ENCODE results near the gene CDH4. TPM values are rescaled to one million over a fixed set of nuclear protein-coding genes. Genes with fewer than 3 reads are reported as not detected.
"Not testable (repeated sequence)": the region's sequence is repeated elsewhere in the genome, so short reads cannot be mapped to it uniquely, and the experiment has no call there.

CDH4 gene
- total and polyA plus RNA-seq, 4 experiments from 2014 or later: 0.39 to 1.1 (median 0.41) TPM; not detected in 1

DNA sequence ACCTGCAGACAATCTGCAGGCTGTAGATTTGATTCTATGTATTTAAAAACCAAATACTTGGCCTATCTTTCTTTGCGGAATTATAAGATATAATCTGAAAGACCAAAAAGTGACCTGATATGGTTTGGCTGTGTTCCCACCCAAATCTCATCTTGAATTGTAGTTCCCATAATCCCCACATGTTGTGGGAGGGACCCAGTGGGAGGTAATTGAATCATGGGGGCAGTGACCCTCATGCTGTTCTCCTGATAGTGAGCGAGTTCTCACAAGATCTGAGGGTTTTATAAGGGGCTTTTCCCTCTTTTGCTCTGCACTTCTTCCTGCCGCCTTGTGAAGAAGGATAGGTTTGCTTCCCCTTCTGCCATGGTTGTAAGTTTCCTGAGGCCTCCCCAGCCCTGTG lies 201.6 kb downstream of the CDH4 start:
- H3K4me3 ChIP-seq (ENCODE audit: low read length in 2 of 2); H3K27me3 Mint-ChIP-seq; H3K36me3 ChIP-seq (ENCODE audit: insufficient read depth, low read length); intact Hi-C loops (cut with micrococcal nuclease); CTCF ChIA-PET (ENCODE audit: partially characterized antibody); H3K27ac Mint-ChIP-seq; H3K27ac ChIP-seq (ENCODE audit: low read depth, low read length); POLR2A ChIA-PET (ENCODE audit: partially characterized antibody); H3K4me1 Mint-ChIP-seq; H3K27me3 ChIP-seq (ENCODE audit: insufficient read depth, low read length); DNase-seq; H3K36me3 Mint-ChIP-seq; H3K9me3 ChIP-seq (ENCODE audit: control insufficient read depth in 1 of 2, low read length in 2 of 2); H3K4me3 Mint-ChIP-seq; H3K4me1 ChIP-seq (ENCODE audit: insufficient read depth, low read length): not testable (repeated sequence)
- peaks cover 0 to 19% (median 1%) of the 10 kb centered on the region in 8 donors for H3K9me3 Mint-ChIP-seq

DNA sequence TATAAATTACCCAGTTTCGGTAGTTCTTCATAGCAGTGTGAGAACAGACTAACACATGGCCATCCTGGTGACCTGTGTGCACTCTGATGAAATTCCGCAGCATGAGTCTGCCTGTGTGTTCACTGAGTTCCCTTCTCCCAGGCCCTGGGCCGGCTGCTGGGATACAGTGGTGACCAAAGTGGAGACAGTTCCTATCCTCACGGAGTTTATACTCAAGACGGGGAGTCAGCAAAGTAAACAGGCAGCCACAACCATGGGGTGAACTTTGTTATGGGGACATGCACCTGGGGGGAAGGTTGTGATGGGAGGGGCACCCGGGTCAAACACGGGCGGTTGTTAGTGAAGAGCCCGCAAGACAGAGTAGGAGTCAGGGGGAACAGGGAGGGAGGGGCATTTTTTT lies 202.0 kb downstream of the CDH4 start:
- H3K36me3 Mint-ChIP-seq: no peaks in the 10 kb centered on the region
- H3K4me1 Mint-ChIP-seq: no peaks in the 10 kb centered on the region

DNA sequence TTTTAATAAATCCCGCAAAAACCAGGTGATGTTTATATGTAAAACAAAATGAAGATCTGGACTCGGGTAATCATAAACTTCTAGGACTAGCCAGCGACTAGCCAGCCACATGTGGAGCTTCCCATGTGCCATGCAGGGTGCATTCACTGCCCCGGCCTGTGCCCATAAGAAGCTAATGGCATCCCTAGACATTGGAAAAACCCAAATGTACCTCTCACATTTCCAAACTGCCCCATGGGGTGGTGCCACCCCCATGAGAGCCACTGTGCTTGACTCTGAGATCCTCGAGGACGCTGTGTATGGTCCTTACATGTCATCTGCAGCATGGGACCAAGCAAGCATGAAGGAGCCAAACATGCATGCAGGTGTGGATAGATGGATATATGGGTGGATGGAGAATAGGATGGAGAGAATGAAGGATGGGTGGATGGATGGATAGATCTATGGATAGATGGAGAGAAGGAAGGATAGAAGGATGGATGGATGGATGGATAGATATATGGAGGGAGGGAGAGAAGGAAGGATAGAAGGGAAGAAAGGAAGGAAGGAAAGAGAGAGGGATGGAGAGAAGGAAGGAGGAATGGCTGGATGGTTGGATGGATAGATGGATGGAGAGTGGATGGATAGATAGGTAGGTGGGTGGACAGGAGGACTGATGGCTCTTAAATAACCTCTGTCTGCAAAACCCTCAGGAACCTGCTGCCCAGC lies 203.6 kb downstream of the CDH4 start:
- POLR2A ChIA-PET (ENCODE audit: partially characterized antibody): no interaction called here
- no peaks in the 10 kb centered on the region for H3K27me3 ChIP-seq (ENCODE audit: insufficient read depth, low read length)
- H3K27ac Mint-ChIP-seq: no peak overlapping the region
- no peaks in the 10 kb centered on the region for H3K36me3 Mint-ChIP-seq
- no peak overlapping the region for H3K27ac ChIP-seq (ENCODE audit: low read depth, low read length)
- no peaks in the 10 kb centered on the region for H3K4me1 ChIP-seq (ENCODE audit: insufficient read depth, low read length)
- H3K9me3 ChIP-seq (ENCODE audit: control insufficient read depth in 1 of 2, low read length in 2 of 2): no peaks in the 10 kb centered on the region
- no peak overlapping the region for H3K4me3 ChIP-seq (ENCODE audit: low read length in 2 of 2)
- no peak for DNase-seq
- peaks cover 0 to 15% (median 1%) of the 10 kb centered on the region in 8 donors for H3K9me3 Mint-ChIP-seq
- no peaks in the 10 kb centered on the region for H3K36me3 ChIP-seq (ENCODE audit: insufficient read depth, low read length)
- intact Hi-C loops (cut with micrococcal nuclease): no loop called here
- H3K27me3 Mint-ChIP-seq: no peaks in the 10 kb centered on the region
- CTCF ChIA-PET (ENCODE audit: partially characterized antibody): no interaction called here
- H3K4me3 Mint-ChIP-seq: peak overlapping the region in 1 of 8 donors; percentile 22
- no peaks in the 10 kb centered on the region for H3K4me1 Mint-ChIP-seq

More for the DNA sequence above, 202.0 kb downstream of the CDH4 start:
- no peaks in the 10 kb centered on the region for H3K9me3 ChIP-seq (ENCODE audit: control insufficient read depth in 1 of 2, low read length in 2 of 2)
- H3K27ac ChIP-seq (ENCODE audit: low read depth, low read length): no peak overlapping the region
- H3K27me3 ChIP-seq (ENCODE audit: insufficient read depth, low read length): no peaks in the 10 kb centered on the region
- no peak overlapping the region for H3K27ac Mint-ChIP-seq
- H3K4me1 ChIP-seq (ENCODE audit: insufficient read depth, low read length): no peaks in the 10 kb centered on the region
- H3K27me3 Mint-ChIP-seq: no peaks in the 10 kb centered on the region
- no peak for DNase-seq
- ChIA-PET CTCF (ENCODE audit: partially characterized antibody) (no interaction called here), POLR2A (ENCODE audit: partially characterized antibody) (no interaction called here)
- H3K4me3 ChIP-seq (ENCODE audit: low read length in 2 of 2): no peak overlapping the region
- H3K9me3 Mint-ChIP-seq: peaks cover 0 to 19% (median 1%) of the 10 kb centered on the region in 8 donors
- no peaks in the 10 kb centered on the region for H3K36me3 ChIP-seq (ENCODE audit: insufficient read depth, low read length)
- no peak overlapping the region for H3K4me3 Mint-ChIP-seq
- intact Hi-C loops (cut with micrococcal nuclease): no loop called here

DNA sequence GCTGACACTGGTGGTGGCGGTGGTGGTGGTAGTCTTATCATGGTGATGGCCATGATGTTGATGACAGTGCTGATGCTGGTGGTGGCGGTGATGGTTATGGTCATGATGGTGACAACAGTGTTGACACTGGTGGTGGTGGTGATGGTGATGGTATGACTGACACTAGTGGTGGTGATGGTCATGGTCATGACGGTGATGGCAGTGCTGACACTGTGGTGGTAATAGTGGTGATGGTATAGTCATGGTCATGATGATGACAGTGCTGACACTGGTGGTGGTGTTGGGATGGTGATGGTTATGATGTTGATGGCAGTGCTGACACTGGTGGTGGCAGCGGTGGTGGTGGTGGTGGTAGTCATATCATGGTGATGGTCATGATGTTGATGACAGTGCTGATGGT lies 205.7 kb downstream of the CDH4 start:
- Mint-ChIP-seq H3K9me3 (peaks cover 0 to 13% (median 3%) of the 10 kb centered on the region in 8 donors), H3K4me1 (no peaks in the 10 kb centered on the region), H3K27ac (no peak overlapping the region), H3K27me3 (no peaks in the 10 kb centered on the region), H3K36me3 (no peaks in the 10 kb centered on the region), H3K4me3 (no peak overlapping the region)
- Histone ChIP-seq H3K27me3 (ENCODE audit: insufficient read depth, low read length) (no peaks in the 10 kb centered on the region), H3K27ac (ENCODE audit: low read depth, low read length) (no peak overlapping the region), H3K9me3 (ENCODE audit: control insufficient read depth in 1 of 2, low read length in 2 of 2) (no peaks in the 10 kb centered on the region), H3K4me3 (ENCODE audit: low read length in 2 of 2) (no peak overlapping the region), H3K4me1 (ENCODE audit: insufficient read depth, low read length) (no peaks in the 10 kb centered on the region), H3K36me3 (ENCODE audit: insufficient read depth, low read length) (no peaks in the 10 kb centered on the region)
- no peak for DNase-seq
- intact Hi-C loops (cut with micrococcal nuclease): no loop called here
- ChIA-PET POLR2A (ENCODE audit: partially characterized antibody) (no interaction called here), CTCF (ENCODE audit: partially characterized antibody) (no interaction called here)

DNA sequence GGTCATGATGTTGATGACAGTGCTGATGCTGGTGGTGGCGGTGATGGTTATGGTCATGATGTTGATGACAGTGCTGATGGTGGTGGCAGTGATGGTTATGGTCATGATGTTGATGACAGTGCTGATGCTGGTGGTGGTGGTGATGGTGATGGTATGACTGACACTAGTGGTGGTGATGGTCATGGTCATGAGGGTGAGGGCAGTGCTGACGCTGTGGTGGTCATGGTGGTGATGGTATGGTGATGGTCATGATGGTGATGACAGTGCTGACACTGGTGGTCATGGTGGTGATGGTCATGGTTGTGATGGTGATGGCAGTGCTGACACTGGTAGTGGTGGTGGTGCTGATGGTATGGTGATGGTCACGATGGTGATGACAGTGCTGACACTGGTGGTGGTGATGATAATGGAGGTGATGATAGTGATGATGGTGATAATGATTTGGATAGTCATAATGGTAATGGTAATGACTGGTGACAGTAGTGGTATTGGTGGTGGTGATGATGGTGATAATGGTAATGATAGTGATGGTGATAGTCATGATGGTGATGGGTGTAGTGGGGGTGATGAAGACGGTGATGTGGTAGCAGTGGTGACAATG lies 206.2 kb downstream of the CDH4 start:
- H3K4me1 Mint-ChIP-seq: no peaks in the 10 kb centered on the region
- DNase-seq: no peak
- H3K27ac ChIP-seq (ENCODE audit: low read depth, low read length): no peak overlapping the region
- H3K27me3 Mint-ChIP-seq: no peaks in the 10 kb centered on the region
- no peaks in the 10 kb centered on the region for H3K4me1 ChIP-seq (ENCODE audit: insufficient read depth, low read length)
- H3K4me3 Mint-ChIP-seq: no peak overlapping the region
- peaks cover 0 to 13% (median 4%) of the 10 kb centered on the region in 8 donors for H3K9me3 Mint-ChIP-seq
- no peaks in the 10 kb centered on the region for H3K27me3 ChIP-seq (ENCODE audit: insufficient read depth, low read length)
- H3K4me3 ChIP-seq (ENCODE audit: low read length in 2 of 2): no peak overlapping the region
- ChIA-PET CTCF (ENCODE audit: partially characterized antibody) (no interaction called here), POLR2A (ENCODE audit: partially characterized antibody) (no interaction called here)
- no peaks in the 10 kb centered on the region for H3K36me3 Mint-ChIP-seq
- H3K27ac Mint-ChIP-seq: no peak overlapping the region
- H3K36me3 ChIP-seq (ENCODE audit: insufficient read depth, low read length): no peaks in the 10 kb centered on the region
- intact Hi-C loops (cut with micrococcal nuclease): no loop called here
- no peaks in the 10 kb centered on the region for H3K9me3 ChIP-seq (ENCODE audit: control insufficient read depth in 1 of 2, low read length in 2 of 2)

DNA sequence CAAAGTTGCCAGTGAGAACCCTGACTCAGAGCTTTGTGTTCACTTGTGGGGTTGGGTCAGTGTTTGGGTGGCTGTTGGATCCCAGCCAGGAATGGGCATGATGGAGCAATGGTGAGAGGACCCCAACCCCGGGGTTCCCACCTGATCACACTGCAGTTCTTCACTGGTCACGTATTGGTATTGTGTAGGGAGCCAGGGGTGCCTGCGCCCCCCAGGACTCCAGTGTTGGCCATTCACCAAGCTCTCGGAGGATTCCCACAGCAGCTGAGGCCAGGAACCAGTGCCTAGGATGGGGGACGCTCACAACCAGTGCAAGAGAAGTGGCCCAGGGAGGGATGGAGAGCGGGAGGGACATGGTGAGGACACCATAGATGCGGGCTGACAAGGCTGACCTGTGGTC lies 207.2 kb downstream of the CDH4 start:
- Histone ChIP-seq H3K36me3 (ENCODE audit: insufficient read depth, low read length) (no peaks in the 10 kb centered on the region), H3K27ac (ENCODE audit: low read depth, low read length) (no peak overlapping the region), H3K4me3 (ENCODE audit: low read length in 2 of 2) (no peak overlapping the region), H3K9me3 (ENCODE audit: control insufficient read depth in 1 of 2, low read length in 2 of 2) (no peaks in the 10 kb centered on the region), H3K27me3 (ENCODE audit: insufficient read depth, low read length) (no peaks in the 10 kb centered on the region), H3K4me1 (ENCODE audit: insufficient read depth, low read length) (no peaks in the 10 kb centered on the region)
- CTCF ChIA-PET (ENCODE audit: partially characterized antibody): no interaction called here
- H3K27me3 Mint-ChIP-seq: no peaks in the 10 kb centered on the region
- POLR2A ChIA-PET (ENCODE audit: partially characterized antibody): no interaction called here
- H3K4me1 Mint-ChIP-seq: no peaks in the 10 kb centered on the region
- DNase-seq: no peak
- H3K36me3 Mint-ChIP-seq: no peaks in the 10 kb centered on the region
- H3K4me3 Mint-ChIP-seq: no peak overlapping the region
- H3K27ac Mint-ChIP-seq: no peak overlapping the region
- intact Hi-C loops (cut with micrococcal nuclease): no loop called here
- H3K9me3 Mint-ChIP-seq: peaks cover 0 to 13% (median 4%) of the 10 kb centered on the region in 8 donors

DNA sequence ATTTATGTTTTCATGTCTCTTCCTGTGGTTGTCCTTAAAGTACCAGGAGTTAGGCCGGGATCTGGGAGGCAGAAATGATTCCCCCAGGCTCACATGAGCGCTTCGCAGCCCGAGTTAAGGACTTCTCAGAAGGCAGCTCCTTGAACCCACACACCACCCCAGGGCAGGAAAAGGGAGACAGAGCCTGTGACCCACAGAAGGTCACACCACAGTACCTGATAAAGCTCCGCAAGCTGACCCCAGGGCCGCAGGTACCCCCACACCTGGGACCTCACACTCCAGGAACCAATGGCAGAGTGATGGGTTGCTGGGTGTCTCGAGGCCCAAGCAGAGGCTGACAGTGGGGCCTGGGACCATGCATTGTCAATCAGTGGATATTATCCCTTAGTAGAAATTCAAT lies 207.6 kb downstream of the CDH4 start:
- peaks cover 0 to 13% (median 4%) of the 10 kb centered on the region in 8 donors for H3K9me3 Mint-ChIP-seq

More for the DNA sequence above, 207.6 kb downstream of the CDH4 start:
- no peaks in the 10 kb centered on the region for H3K36me3 ChIP-seq (ENCODE audit: insufficient read depth, low read length)
- Mint-ChIP-seq H3K27me3 (no peaks in the 10 kb centered on the region), H3K4me3 (no peak overlapping the region), H3K27ac (no peak overlapping the region), H3K36me3 (no peaks in the 10 kb centered on the region), H3K4me1 (no peaks in the 10 kb centered on the region)
- H3K9me3 ChIP-seq (ENCODE audit: control insufficient read depth in 1 of 2, low read length in 2 of 2): no peaks in the 10 kb centered on the region
- no peak overlapping the region for H3K27ac ChIP-seq (ENCODE audit: low read depth, low read length)
- CTCF ChIA-PET (ENCODE audit: partially characterized antibody): no interaction called here
- intact Hi-C loops (cut with micrococcal nuclease): no loop called here
- no peak overlapping the region for H3K4me3 ChIP-seq (ENCODE audit: low read length in 2 of 2)
- no peaks in the 10 kb centered on the region for H3K4me1 ChIP-seq (ENCODE audit: insufficient read depth, low read length)
- no peaks in the 10 kb centered on the region for H3K27me3 ChIP-seq (ENCODE audit: insufficient read depth, low read length)
- no peak for DNase-seq
- POLR2A ChIA-PET (ENCODE audit: partially characterized antibody): no interaction called here
